Subcutaneous adipose tissue (tissue), 4 donors: Measurements from ENCODE around the gene DRG2. TPM values are rescaled to one million over a fixed set of nuclear protein-coding genes. Genes with fewer than 3 reads are reported as not detected.

Source experiments
- total RNA-seq, 4 donors: library from RNA; depleted of rRNA; stranded (reverse); fragments of >200 nt; gene quantifications; one replicate each; pipeline ENCODE4 v1.1.0, GENCODE V29; 2016
- TF ChIP-seq, protein P1 (sequence below): fragments of 450-650 bp; IDR thresholded peaks from one replicate; pipeline ENCODE4 v1.5.1; 2016; ENCODE audit warnings: low read depth, mild to moderate bottlenecking, control low read depth, antibody characterized with exemption, moderate library complexity

DRG2 gene
- total RNA-seq, 4 donors from 2014 or later: 27.4 to 46.3 (median 35.7) TPM

DNA sequence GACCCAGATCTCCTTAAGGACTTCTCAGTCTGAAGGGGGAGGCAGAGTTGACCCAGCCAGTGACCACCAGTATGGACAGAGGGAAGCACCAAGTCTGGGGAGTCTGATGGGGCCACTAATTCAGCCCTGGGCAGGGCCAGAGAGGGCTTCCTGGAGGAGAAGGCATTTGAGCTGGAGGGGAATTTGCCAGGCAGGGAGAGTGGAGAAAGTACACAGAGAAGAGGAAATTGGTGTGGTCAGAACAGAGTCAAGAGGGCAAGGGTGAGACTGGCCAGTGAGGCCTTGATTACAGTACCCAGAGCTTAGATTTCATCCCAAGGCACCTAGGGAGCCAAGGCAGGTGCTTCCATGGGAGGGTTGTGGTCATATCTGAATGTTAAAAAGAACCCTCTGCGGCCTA lies 57.1 kb downstream of the DRG2 start:
- TF ChIP-seq, protein P1, sequence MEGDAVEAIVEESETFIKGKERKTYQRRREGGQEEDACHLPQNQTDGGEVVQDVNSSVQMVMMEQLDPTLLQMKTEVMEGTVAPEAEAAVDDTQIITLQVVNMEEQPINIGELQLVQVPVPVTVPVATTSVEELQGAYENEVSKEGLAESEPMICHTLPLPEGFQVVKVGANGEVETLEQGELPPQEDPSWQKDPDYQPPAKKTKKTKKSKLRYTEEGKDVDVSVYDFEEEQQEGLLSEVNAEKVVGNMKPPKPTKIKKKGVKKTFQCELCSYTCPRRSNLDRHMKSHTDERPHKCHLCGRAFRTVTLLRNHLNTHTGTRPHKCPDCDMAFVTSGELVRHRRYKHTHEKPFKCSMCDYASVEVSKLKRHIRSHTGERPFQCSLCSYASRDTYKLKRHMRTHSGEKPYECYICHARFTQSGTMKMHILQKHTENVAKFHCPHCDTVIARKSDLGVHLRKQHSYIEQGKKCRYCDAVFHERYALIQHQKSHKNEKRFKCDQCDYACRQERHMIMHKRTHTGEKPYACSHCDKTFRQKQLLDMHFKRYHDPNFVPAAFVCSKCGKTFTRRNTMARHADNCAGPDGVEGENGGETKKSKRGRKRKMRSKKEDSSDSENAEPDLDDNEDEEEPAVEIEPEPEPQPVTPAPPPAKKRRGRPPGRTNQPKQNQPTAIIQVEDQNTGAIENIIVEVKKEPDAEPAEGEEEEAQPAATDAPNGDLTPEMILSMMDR: no peak

DNA sequence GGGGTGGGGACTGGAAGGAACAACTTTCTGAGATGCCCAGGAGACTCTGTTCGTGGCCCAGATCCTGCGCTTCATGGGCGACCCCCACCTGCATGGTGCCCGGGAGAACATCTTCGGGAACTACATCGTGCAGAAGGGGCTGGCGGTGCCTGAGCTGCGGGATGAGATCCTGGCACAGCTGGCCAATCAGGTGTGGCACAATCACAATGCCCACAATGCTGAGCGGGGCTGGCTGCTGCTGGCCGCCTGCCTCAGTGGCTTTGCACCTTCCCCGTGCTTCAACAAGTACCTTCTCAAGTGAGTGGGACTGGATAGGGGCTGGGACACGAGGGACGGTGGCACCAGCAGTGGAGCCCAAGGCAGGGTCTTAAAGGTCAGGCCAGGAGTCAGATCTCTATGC lies 58.1 kb downstream of the DRG2 start:
- TF ChIP-seq, protein P1: no peak

DNA sequence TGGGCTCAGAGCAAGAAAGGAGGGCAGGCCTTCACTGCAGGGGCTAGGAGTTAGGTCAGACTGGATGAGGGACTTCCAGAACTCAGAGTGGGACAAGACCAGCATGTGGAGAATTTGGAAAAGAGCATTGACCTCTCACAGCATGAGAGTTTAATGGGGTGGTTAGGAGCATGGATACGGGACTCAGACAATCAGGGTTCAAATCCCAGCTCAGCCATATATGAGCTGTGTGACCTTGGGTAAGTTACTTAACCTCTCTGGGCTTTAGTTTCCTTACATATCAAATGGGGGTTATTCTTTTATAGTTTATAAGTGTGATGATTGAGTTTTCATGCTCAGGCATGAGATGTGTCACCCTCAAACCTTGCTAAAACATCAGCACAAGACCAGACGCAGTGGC lies 58.5 kb downstream of the DRG2 start:
- TF ChIP-seq, protein P1: no peak

DNA sequence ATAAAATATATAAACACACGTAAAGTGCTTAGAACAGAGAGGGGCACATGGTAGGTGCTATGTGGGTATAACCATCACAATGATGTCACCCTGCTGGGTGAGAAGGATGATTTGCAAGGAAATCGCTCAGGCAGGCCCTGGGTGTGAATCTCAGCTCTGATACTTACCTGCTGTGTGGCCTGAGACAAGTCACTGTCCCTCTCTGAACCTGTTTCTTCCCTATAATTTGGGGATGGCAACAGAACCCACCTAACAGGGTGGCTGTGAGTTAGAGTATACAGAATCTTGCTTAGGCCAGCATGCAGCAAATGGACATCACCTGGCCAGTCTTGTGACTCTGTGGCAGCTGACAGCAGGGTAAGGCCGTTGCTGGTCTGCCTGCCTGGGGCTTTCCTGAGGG lies 59.2 kb downstream of the DRG2 start:
- TF ChIP-seq, protein P1: no peak

DNA sequence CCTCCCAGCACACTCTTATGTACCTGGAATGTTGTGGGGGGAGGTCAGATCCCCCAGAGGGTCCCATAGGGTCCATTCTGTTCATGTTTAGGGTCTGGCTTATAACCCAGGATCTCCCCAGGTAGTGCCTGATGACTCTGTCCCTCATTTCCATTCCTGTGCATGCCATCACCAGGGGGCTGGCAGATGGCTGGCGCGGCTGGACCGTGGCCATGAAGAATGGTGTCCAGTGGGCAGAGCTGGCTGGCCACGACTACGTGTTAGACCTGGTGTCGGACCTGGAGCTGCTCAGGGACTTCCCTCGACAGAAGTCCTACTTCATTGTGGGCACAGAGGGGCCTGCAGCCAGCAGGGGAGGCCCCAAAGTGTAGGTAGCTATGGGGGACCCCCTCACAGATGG lies 60.8 kb downstream of the DRG2 start:
- TF ChIP-seq, protein P1: no peak

DNA sequence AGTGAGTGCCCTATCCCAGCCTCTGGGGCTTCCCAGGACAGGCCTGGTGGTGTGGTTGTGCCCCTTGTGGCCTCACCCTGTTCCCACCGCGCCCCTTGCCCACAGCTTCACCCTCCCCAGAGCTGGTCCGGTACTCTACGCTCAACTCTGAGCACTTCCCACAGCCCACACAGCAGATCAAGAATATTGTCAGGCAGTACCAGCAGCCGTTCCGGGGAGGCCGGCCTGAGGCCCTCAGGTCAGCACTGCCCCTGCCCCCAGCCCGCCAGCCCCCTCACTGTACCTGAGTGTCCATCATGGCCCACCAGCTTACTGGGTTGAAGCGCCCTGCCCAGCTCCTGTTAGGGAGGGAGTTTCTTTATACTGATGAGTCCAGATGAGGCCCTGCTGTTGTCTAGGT lies 63.5 kb downstream of the DRG2 start:
- TF ChIP-seq, protein P1: no peak

DNA sequence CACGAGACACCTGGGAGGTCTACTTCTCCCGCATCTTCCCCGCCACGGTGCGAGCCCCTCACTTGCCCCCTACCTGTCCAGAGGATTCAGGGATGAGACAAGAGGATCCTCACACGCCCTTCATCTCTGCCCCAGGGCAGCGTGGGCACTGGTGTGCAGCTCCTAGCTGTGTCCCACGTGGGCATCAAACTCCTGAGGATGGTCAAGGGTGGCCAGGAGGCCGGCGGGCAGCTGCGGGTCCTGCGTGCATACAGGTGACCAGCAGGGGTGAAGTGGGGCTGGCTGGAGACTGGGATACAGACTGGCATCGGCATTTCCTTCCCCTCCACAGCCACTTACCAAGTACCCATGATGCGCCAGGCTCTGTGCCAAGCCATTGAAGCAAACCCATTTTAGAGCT lies 67.4 kb downstream of the DRG2 start:
- TF ChIP-seq, protein P1: no peak
